Endothelial cell (in vitro differentiated cells): ENCODE measurements around the gene PID1. TPM values are rescaled to one million over a fixed set of nuclear protein-coding genes. Genes with fewer than 3 reads are reported as not detected.

Source experiments
- DNase-seq: peaks from one replicate; pipeline ENCODE4 v3.0.0; 2021; ENCODE audit warnings: low spot score
- H3K27ac Mint-ChIP-seq: one replicate; pipeline ENCODE4 v1.8.0; 2021; ENCODE audit warnings: mixed read lengths, inconsistent platforms; ENCODE audit not compliant: unreplicated experiment
- H3K27me3 Mint-ChIP-seq: one replicate; pipeline ENCODE4 v1.8.0; 2021; ENCODE audit warnings: mild to moderate bottlenecking, moderate library complexity, mixed read lengths, inconsistent platforms; ENCODE audit not compliant: unreplicated experiment
- H3K36me3 Mint-ChIP-seq: one replicate; pipeline ENCODE4 v1.8.0; 2021; ENCODE audit warnings: mild to moderate bottlenecking, low read depth, mixed read lengths, inconsistent platforms; ENCODE audit not compliant: unreplicated experiment
- H3K4me1 Mint-ChIP-seq: one replicate; pipeline ENCODE4 v1.8.0; 2021; ENCODE audit warnings: mild to moderate bottlenecking, mixed read lengths, inconsistent platforms; ENCODE audit not compliant: unreplicated experiment
- H3K4me3 Mint-ChIP-seq: one replicate; pipeline ENCODE4 v1.8.0; 2021; ENCODE audit warnings: mild to moderate bottlenecking, mixed read lengths, inconsistent platforms; ENCODE audit not compliant: unreplicated experiment
- H3K9me3 Mint-ChIP-seq: one replicate; pipeline ENCODE4 v1.8.0; 2021; ENCODE audit warnings: mixed read lengths, inconsistent platforms; ENCODE audit not compliant: unreplicated experiment
- total RNA-seq: library from RNA; stranded (reverse); fragmentation: NEBNext Ultra II Directional; extraction: Animal tissue kit (Norgen Biotek cat#: 25700); gene quantifications from one replicate; pipeline ENCODE4 v1.2.1, GENCODE V29; 2021; ENCODE audit not compliant: unreplicated experiment
- TF ChIP-seq, protein P1 (sequence below): fragments of 200-600 bp; sonication (generic); IDR thresholded peaks from one replicate; pipeline ENCODE4 v1.5.0; 2021; ENCODE audit warnings: antibody characterized with exemption; ENCODE audit not compliant: unreplicated experiment

The PID1 gene
- total RNA-seq, 1 donor from 2014 or later = not detected

DNA sequence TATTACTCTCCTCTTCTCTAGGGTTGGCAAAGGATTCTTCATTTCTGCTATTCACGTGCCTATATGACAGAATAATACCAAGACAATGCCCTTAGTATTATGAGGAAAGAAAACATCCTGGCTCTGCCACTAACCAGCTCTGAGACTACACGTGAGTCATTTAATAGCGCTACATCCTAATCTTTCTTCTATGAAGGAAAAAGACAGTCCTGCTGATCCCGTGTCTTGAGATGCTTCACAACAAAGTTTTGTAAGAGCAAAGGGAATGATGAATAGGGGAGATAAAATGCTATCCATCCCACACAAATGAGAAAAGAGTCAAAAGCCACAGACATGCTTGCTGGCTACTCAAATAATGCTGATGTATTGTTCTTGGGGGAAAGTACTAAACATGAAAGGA lies 152.8 kb downstream of the PID1 start:
- Mint-ChIP-seq H3K9me3 (no peaks in the 10 kb centered on the region), H3K4me3 (no peak overlapping the region), H3K4me1 (no peaks in the 10 kb centered on the region), H3K27ac (no peak overlapping the region), H3K36me3 (no peaks in the 10 kb centered on the region), H3K27me3 (no peaks in the 10 kb centered on the region)
- TF ChIP-seq, protein P1, sequence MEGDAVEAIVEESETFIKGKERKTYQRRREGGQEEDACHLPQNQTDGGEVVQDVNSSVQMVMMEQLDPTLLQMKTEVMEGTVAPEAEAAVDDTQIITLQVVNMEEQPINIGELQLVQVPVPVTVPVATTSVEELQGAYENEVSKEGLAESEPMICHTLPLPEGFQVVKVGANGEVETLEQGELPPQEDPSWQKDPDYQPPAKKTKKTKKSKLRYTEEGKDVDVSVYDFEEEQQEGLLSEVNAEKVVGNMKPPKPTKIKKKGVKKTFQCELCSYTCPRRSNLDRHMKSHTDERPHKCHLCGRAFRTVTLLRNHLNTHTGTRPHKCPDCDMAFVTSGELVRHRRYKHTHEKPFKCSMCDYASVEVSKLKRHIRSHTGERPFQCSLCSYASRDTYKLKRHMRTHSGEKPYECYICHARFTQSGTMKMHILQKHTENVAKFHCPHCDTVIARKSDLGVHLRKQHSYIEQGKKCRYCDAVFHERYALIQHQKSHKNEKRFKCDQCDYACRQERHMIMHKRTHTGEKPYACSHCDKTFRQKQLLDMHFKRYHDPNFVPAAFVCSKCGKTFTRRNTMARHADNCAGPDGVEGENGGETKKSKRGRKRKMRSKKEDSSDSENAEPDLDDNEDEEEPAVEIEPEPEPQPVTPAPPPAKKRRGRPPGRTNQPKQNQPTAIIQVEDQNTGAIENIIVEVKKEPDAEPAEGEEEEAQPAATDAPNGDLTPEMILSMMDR = no peak
- no peak for DNase-seq

DNA sequence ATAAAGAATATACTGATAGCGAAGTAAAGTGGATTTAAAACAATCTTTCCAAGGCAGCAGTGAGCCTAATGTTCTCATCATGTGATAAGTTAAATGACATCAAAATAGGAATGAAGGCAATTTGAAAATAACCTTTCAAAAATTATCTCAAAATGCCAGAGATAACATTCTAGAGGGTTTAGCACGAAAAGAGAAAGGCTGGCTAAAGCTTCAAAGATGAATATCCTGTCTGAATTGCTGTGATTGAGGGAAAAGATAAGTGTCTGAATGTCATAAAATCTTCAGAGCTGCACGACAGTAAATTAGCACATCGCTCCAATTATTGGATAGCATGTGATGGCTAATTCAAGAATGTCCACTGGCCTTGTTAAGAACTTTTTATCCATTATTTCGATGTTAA lies 159.3 kb downstream of the PID1 start:
- no peaks in the 10 kb centered on the region for H3K36me3 Mint-ChIP-seq
- H3K9me3 Mint-ChIP-seq = no peaks in the 10 kb centered on the region
- no peak overlapping the region for H3K4me3 Mint-ChIP-seq
- TF ChIP-seq, protein P1 = no peak
- H3K4me1 Mint-ChIP-seq = no peaks in the 10 kb centered on the region
- no peak for DNase-seq
- no peaks in the 10 kb centered on the region for H3K27me3 Mint-ChIP-seq
- H3K27ac Mint-ChIP-seq = no peak overlapping the region

DNA sequence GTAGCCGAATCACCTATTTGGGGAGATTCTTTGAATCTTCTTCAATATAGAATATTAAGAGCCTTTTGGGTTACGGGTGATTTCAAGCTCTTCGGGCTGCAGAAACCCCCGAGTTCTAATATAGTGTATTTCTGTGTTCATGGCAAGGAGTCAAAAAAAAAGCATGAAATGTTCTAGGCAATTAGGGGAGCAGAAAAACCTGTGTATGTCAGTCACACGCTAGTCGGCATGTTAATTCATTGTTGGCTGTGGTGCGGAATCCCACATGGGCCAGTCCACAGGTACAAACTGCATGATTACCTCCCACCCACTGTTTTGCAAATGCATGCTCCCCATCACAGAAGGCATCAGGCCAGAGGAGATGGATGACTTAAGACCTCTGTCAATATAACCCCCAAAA lies 161.9 kb downstream of the PID1 start:
- no peak for DNase-seq
- H3K27ac Mint-ChIP-seq = no peak overlapping the region
- H3K36me3 Mint-ChIP-seq = no peaks in the 10 kb centered on the region
- no peaks in the 10 kb centered on the region for H3K27me3 Mint-ChIP-seq
- H3K4me3 Mint-ChIP-seq = no peak overlapping the region
- no peaks in the 10 kb centered on the region for H3K9me3 Mint-ChIP-seq
- TF ChIP-seq, protein P1 = no peak
- H3K4me1 Mint-ChIP-seq = peaks cover 9% of the 10 kb centered on the region

DNA sequence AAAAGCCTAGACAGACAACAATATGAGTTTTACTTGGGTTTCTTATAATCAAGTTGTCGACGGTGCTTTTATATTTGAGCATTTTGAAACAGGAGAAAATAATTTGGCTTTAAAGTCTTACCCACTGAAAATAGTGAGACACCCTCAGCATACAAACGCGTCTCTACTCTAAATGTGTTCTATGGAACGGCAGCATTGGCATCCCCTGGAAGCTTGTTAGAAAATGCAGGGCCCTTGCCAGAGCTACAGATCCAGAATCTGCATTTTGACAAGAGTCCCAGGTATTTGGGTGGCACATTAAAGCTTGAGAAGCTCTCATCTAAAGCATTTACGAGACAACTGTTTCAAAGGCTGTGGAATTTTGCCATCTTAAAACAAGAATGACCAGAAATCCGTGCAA lies 163.5 kb downstream of the PID1 start:
- DNase-seq = no peak
- H3K4me3 Mint-ChIP-seq = no peak overlapping the region
- no peaks in the 10 kb centered on the region for H3K27me3 Mint-ChIP-seq
- H3K9me3 Mint-ChIP-seq = no peaks in the 10 kb centered on the region
- H3K4me1 Mint-ChIP-seq = peaks cover 9% of the 10 kb centered on the region
- TF ChIP-seq, protein P1 = no peak
- H3K27ac Mint-ChIP-seq = no peak overlapping the region
- H3K36me3 Mint-ChIP-seq = no peaks in the 10 kb centered on the region

DNA sequence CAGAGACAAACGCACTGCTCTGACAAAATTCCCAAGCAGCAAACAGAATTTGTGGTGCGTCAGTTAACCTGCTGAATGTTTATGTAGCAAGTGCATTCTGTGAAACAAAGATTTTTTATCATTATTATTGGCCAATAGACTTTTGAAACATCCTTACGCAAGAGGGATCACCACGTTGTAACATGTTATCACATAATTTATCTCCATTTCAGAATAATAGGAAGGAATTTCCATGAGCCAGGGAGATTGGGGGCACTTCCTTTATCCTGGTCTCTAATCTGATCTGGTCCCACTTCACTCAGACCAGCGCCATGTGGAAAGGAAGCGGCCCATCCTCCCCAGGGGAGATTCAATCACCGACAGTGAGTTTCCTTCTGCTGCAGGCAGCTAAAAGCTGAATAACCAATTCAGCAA lies 166.1 kb downstream of the PID1 start:
- H3K4me1 Mint-ChIP-seq = peaks cover 9% of the 10 kb centered on the region
- H3K27me3 Mint-ChIP-seq = no peaks in the 10 kb centered on the region
- no peaks in the 10 kb centered on the region for H3K36me3 Mint-ChIP-seq
- no peak overlapping the region for H3K4me3 Mint-ChIP-seq
- no peak overlapping the region for H3K27ac Mint-ChIP-seq
- H3K9me3 Mint-ChIP-seq = no peaks in the 10 kb centered on the region
- TF ChIP-seq, protein P1 = no peak
- DNase-seq = peak; percentile 13
